Mucosa of gallbladder (tissue), 1 donor: ENCODE data around the gene PACRG. TPM values are rescaled to one million over a fixed set of nuclear protein-coding genes. Genes with fewer than 3 reads are reported as not detected.

Experiments
- DNase-seq: peaks from one replicate; pipeline ENCODE4 v3.0.0-alpha.2; 2020; ENCODE audit warnings: low spot score
- total RNA-seq: library from RNA; stranded (reverse); gene quantifications from one replicate; pipeline ENCODE4 v1.2.1, GENCODE V29; 2021
- donor health status: DM: no; HTN: no; CAD: no.

PACRG gene
- total RNA-seq, 1 donor from 2014 or later, result 3.2 TPM

- peak; percentile 17 for DNase-seq
Observed at GRCh38 chr6:163333701-163334663, 606.2 kb downstream of the PACRG start.

GRCh38 chr6:163335056-163335455 is 607.3 kb downstream of the PACRG start:
- DNase-seq, result no peak

- DNase-seq, result peak; percentile 35
Observed at GRCh38 chr6:163335671-163336545, 608.1 kb downstream of the PACRG start.

DNA sequence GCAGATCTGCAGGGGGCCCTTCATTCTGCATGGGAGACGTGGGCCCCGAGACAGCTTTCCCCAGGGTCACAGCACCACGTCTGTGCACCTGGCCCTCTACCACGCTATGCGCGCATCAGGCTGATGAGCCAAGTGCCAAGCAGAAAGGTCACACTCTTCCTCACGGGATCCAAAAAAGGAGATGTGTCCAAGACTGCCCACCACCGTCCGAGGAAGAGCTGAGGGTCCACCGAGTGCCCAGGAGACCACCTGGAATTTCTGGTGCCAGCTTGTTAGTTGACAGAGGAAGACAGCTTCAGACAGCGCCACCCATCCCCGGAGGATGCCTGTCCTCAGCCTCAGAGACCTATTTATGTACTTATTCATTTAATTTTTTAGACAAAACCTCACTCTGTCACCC is 609.2 kb downstream of the PACRG start:
- no peak for DNase-seq

- no peak for DNase-seq
Observed at GRCh38 chr6:163337958-163338357, 610.2 kb downstream of the PACRG start.

DNA sequence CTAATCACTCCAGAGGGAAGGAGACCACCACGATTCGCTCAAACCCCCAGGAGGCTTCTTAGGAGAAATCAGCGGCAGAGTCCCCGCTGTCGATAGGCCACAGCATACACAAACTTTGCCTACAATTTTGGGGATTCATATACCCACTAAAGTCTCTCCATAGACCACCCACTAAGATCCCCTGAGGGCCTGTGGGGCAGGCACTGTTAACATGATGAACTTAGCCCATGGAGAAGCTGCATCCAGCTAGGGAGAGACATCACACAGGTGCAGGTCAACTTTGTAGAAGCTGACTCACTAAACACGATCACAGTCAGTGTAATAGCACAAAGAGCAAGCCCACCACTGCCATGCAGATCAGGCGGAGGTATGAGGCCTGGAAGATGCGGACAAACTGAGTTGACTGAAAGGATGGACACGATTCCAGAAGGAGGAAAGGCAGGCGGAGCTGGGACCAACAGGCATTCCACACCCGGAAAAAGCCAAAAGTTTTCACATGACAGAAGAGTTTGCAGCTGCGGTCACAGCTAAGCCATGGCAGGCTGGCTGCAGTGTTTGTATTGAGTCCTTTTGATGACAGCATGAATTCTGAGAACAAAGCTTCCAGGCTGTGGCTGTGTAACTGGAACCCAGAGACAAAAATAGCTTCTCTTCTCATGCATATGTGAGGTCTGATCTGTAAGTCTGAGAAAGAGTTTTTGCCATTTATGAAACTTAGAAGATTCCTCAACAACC is 611.1 kb downstream of the PACRG start:
- DNase-seq, result no peak

- no peak for DNase-seq
Observed at GRCh38 chr6:163339466-163339865, 611.7 kb downstream of the PACRG start.

DNA sequence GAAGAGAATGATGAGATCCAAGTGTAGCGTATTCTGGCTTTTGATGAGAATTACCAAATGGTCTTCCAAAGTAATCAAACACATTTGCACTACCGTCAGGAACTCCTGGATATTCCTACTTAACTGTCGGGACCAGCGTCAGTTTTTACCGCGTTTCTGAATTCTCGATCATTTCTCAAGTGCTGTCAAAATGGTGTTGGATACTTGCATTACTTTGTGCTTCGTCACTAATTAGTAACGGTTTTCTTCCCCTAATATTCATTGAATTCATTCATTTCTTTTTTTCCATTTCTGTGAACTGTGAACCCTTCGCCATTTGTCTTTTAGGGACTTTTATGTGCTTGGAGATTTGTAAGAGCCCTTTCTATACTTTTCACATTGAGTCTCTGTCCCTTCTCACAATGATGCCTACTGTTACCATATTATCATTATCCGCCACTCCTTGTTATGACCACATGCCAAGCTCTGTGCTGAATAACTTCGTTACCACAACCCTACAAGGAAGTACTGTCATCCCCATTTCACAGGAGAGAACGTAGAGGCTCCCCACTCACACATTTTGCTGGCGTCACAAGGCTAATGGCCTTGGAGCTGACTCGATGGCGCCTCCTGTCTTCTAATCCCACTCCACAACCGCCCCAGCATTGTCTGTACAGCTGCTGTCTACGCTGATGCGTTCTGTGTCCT is 612.6 kb downstream of the PACRG start:
- DNase-seq, result no peak

GRCh38 chr6:163341224-163342061 is 613.7 kb downstream of the PACRG start:
- DNase-seq, result no peak

DNA sequence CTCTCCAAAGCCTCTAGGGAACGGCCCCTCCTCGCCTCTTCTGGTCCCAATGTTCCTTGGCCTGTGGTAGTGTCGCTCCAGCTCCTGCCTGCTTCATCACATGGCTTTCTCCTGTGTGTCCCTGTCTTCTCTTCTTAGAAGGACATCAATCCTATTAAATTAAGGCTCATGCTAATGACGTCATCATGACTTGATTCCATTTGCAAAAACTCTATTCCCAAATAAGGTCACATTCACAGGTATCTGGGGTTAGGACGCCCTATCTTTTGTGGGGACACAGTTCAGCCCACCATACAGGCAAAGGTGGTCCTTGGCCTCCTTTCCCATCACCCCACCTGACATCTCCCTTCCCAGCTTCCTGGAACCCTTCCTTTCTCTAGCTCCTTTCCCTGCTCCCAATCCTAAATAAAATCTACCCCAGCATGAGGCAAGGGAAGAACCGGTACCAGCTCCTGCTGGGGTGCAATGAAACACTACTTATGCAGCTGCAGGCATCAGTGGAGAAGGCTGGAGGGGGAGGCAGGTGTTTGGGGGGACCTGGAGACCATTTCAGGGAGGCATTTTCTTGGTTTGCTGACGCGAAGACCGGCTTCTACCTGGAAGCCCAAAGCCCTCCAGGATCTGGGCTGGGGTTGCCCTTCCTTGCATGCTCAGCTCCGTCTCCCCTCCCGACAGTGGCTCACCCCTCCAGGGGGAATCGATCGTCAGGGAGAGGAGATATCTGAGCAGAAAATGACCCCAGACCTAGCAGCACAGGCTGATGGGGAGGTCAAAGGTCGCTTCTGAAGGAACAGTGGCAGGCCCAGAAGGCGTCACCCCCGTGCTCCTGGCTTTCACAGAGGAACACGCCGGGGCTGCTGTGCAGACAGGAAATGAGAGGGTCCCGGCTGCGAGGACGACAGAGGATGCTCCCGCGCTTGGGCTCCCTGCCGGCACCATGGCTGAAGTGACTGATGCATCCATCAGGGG is 615.1 kb downstream of the PACRG start:
- no peak for DNase-seq

GRCh38 chr6:163343609-163344008 is 615.8 kb downstream of the PACRG start:
- DNase-seq, result no peak

GRCh38 chr6:163344411-163344810 is 616.6 kb downstream of the PACRG start:
- no peak for DNase-seq

GRCh38 chr6:163345931-163346330 is 618.2 kb downstream of the PACRG start:
- no peak for DNase-seq

DNA sequence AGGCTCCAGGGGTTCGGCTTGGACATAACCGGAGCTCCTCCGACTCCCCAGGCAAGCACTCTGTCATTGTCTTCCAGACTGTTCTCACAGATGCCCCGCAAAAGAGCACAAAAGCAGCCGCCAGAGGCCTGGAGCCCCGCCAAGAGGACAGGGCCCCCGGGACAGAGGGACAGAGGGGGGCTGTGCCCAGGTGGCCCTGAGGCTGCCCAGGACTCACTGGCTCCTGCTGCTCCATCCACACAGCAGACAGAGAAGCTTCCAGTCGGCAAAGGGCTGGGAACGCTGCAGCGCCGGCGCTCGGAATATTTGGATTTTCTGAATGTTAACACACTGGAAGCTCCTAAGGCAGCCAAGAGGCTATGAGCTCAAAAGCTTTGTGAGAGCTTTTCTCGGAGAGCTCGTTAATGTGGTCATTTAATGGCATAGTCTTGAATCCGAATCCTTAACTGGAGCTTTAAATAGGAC is 618.8 kb downstream of the PACRG start:
- DNase-seq, result no peak

GRCh38 chr6:163347021-163347446 is 619.3 kb downstream of the PACRG start:
- no peak for DNase-seq

- DNase-seq, result no peak
Observed at GRCh38 chr6:163348789-163349680, 621.3 kb downstream of the PACRG start.

DNA sequence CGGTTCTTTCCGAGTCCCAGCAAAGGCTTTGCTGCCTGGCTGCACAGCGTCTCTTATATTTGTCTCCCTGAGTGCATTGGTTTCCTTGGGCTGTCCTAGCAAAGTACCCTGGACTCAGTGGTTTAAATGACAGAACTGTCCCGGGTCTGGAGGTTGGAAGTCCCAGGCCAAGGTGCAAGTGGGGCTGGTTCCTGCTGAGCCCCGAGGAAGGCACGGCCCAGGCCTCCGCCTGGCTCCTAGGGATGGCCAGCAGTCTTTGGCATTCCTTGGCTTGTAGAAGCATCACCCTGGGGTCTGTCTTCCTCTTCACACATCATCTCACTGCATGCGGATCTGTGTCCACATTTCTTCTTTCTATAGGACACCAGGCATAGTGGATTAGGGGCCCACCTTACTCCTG is 621.9 kb downstream of the PACRG start:
- no peak for DNase-seq

- no peak for DNase-seq
Observed at GRCh38 chr6:163351013-163351412, 623.2 kb downstream of the PACRG start.
